IMR-90 (cell line): ENCODE results near the gene FEV. TPM values are rescaled to one million over a fixed set of nuclear protein-coding genes. Genes with fewer than 3 reads are reported as not detected.

ENCODE experiments used
- ATAC-seq: fragments of 200-7000 bp; cut with Tn5 transposase; 2 replicates; pipeline ENCODE4 v1.9.1; 2020; ENCODE audit warnings: low read depth, mild to moderate bottlenecking, moderate library complexity
- Bru-seq: library from RNA; stranded (reverse); fragments of 400-500 nt; gene quantifications from one replicate; lab custom pipeline; 2021; lab: Mats Ljungman, UMichigan
- BruChase-seq, 2 experiments: library from RNA; stranded (reverse); fragments of 400-500 nt; gene quantifications; one replicate each; lab custom pipeline; 2021; lab: Mats Ljungman, UMichigan
- BruUV-seq: library from RNA; stranded (reverse); fragments of 400-500 nt; replicated peaks from 2 replicates; lab custom pipeline; 2021; lab: Mats Ljungman, UMichigan
- CTCF ChIA-PET: fragments of 300-600 bp; formaldehyde crosslinking; extraction: SDS; loops from one replicate; lab custom pipeline; 2021; ENCODE audit warnings: antibody characterized with exemption; lab: Yijun Ruan, JAX
- POLR2A ChIA-PET: fragments of 300-600 bp; sonication (Branson Sonifier 250); formaldehyde crosslinking; loops from one replicate; lab custom pipeline; 2022; ENCODE audit warnings: antibody characterized with exemption; ENCODE audit not compliant: unreplicated experiment; lab: Charles Lee
- DNase-seq: peaks from one replicate; pipeline ENCODE4 v3.0.0; 2013
- H2AFZ ChIP-seq: replicated peaks from 2 replicates; pipeline ENCODE3; 2013; ENCODE audit warnings: low read length, mild to moderate bottlenecking; ENCODE audit not compliant: poor library complexity
- H2AK5ac ChIP-seq: 2 replicates; pipeline ENCODE4 v1.6.1; 2013; ENCODE audit warnings: low read depth, low read length, inconsistent platforms
- H2AK9ac ChIP-seq: replicated peaks from 2 replicates; pipeline ENCODE3; 2013; ENCODE audit warnings: mild to moderate bottlenecking, low read depth, low read length, moderate library complexity; ENCODE audit not compliant: poor library complexity
- H2BK120ac ChIP-seq: 2 replicates; pipeline ENCODE4 v1.6.1; 2013; ENCODE audit warnings: low read depth, low read length, inconsistent platforms
- H2BK15ac ChIP-seq: 3 replicates; pipeline ENCODE4 v1.6.1; 2013; ENCODE audit warnings: low read depth, low read length, inconsistent platforms
- H2BK20ac ChIP-seq: 2 replicates; pipeline ENCODE4 v1.6.1; 2013; ENCODE audit warnings: low read depth, mild to moderate bottlenecking, inconsistent platforms, low read length, moderate library complexity
- H2BK5ac ChIP-seq: 2 replicates; pipeline ENCODE4 v1.6.1; 2013; ENCODE audit warnings: mild to moderate bottlenecking, low read depth, low read length, inconsistent platforms; ENCODE audit not compliant: poor library complexity, severe bottlenecking
- H3K14ac ChIP-seq: replicated peaks from 2 replicates; pipeline ENCODE4 v1.6.1; 2013; ENCODE audit warnings: low read depth, low read length, inconsistent platforms
- H3K18ac ChIP-seq: 2 replicates; pipeline ENCODE4 v1.6.1; 2013; ENCODE audit warnings: low read depth, low read length, control low read depth
- H3K23ac ChIP-seq: 2 replicates; pipeline ENCODE4 v1.6.1; 2013; ENCODE audit warnings: low read depth, low read length, inconsistent platforms
- H3K27ac ChIP-seq: 2 replicates; pipeline ENCODE4 v1.5.1; 2013; ENCODE audit warnings: mild to moderate bottlenecking, control low read depth, low read length; ENCODE audit not compliant: insufficient read depth
- H3K27me3 ChIP-seq: 2 replicates; pipeline ENCODE4 v1.6.1; 2013; ENCODE audit warnings: low read length; ENCODE audit not compliant: control insufficient read depth, insufficient read depth
- H3K36me3 ChIP-seq: 2 replicates; pipeline ENCODE4 v1.6.1; 2013; ENCODE audit warnings: low read length, mixed read lengths; ENCODE audit not compliant: control insufficient read depth, insufficient read depth
- H3K4ac ChIP-seq: 2 replicates; pipeline ENCODE4 v1.6.1; 2013; ENCODE audit warnings: low read depth, low read length, inconsistent platforms
- H3K4me1 ChIP-seq: 2 replicates; pipeline ENCODE4 v1.6.1; 2013; ENCODE audit warnings: low read length, mixed read lengths; ENCODE audit not compliant: control insufficient read depth, insufficient read depth
- H3K4me2 ChIP-seq: 2 replicates; pipeline ENCODE4 v1.6.1; 2013; ENCODE audit warnings: low read depth, mild to moderate bottlenecking, control low read depth, low read length, moderate library complexity
- H3K4me3 ChIP-seq: 2 replicates; pipeline ENCODE4 v1.5.1; 2013; ENCODE audit warnings: low read depth, mild to moderate bottlenecking, control low read depth, low read length, moderate library complexity; ENCODE audit not compliant: insufficient read depth
- H3K56ac ChIP-seq: 2 replicates; pipeline ENCODE4 v1.6.1; 2013; ENCODE audit warnings: low read length, inconsistent platforms; ENCODE audit not compliant: insufficient read depth; ENCODE audit errors: extremely low read depth
- H3K79me1 ChIP-seq, 2 experiments: 2 replicates each; pipeline ENCODE4 v1.6.1; 2013; ENCODE audit warnings: low read length in 2 of 2, inconsistent platforms in 1 of 2, low read depth in 1 of 2
- H3K9ac ChIP-seq: 2 replicates; pipeline ENCODE4 v1.6.1; 2013; ENCODE audit warnings: low read depth, low read length, control low read depth
- H3K9me1 ChIP-seq: 2 replicates; pipeline ENCODE4 v1.6.1; 2013; ENCODE audit warnings: low read length, inconsistent platforms; ENCODE audit not compliant: insufficient read depth
- H3K9me3 ChIP-seq: 2 replicates; pipeline ENCODE4 v1.6.1; 2013; ENCODE audit warnings: low read length; ENCODE audit not compliant: control insufficient read depth, insufficient read depth
- H4K20me1 ChIP-seq: 2 replicates; pipeline ENCODE4 v1.6.1; 2013; ENCODE audit warnings: low read length, inconsistent platforms; ENCODE audit not compliant: insufficient read depth
- H4K5ac ChIP-seq: 2 replicates; pipeline ENCODE4 v1.6.1; 2013; ENCODE audit warnings: mild to moderate bottlenecking, low read depth, low read length, control low read depth
- H4K8ac ChIP-seq, 2 experiments: 2 replicates each; pipeline ENCODE4 v1.6.1; 2013; ENCODE audit warnings: low read depth in 2 of 2, low read length in 2 of 2, control low read depth in 1 of 2, inconsistent platforms in 1 of 2
- H4K91ac ChIP-seq: 2 replicates; pipeline ENCODE4 v1.6.1; 2013; ENCODE audit warnings: low read depth, low read length, inconsistent platforms; ENCODE audit not compliant: insufficient read depth
- CEBPB ChIP-seq: IDR thresholded peaks from 2 replicates; pipeline ENCODE4 v1.6.1; 2012; ENCODE audit warnings: low read depth, low read length, improper control_type of control experiment
- CHD1 ChIP-seq: IDR thresholded peaks from 2 replicates; pipeline ENCODE4 v1.6.1; 2012; ENCODE audit warnings: low read depth, low read length, improper control_type of control experiment
- MAZ ChIP-seq: IDR thresholded peaks from 2 replicates; pipeline ENCODE4 v1.6.1; 2012; ENCODE audit warnings: low read depth, mild to moderate bottlenecking, low read length, improper control_type of control experiment, moderate library complexity, borderline replicate concordance
- MXI1 ChIP-seq: IDR thresholded peaks from 2 replicates; pipeline ENCODE4 v1.6.1; 2012; ENCODE audit warnings: low read depth, mild to moderate bottlenecking, low read length, moderate library complexity, borderline replicate concordance
- POLR2A ChIP-seq: IDR thresholded peaks from 2 replicates; pipeline ENCODE4 v1.6.1; 2012; ENCODE audit warnings: mild to moderate bottlenecking, low read depth, low read length
- RAD21 ChIP-seq: IDR thresholded peaks from 2 replicates; pipeline ENCODE4 v1.6.1; 2012; ENCODE audit warnings: low read length, improper control_type of control experiment
- RCOR1 ChIP-seq: IDR thresholded peaks from 2 replicates; pipeline ENCODE4 v1.6.1; 2012; ENCODE audit warnings: mild to moderate bottlenecking, low read length, improper control_type of control experiment; ENCODE audit not compliant: insufficient replicate concordance
- RFX5 ChIP-seq: IDR thresholded peaks from 2 replicates; pipeline ENCODE4 v1.8.0; 2012; ENCODE audit warnings: low read depth, mild to moderate bottlenecking, low read length, moderate library complexity
- WGBS, 2 experiments: methylation state at CpG; one replicate each; pipeline versions ENCODE4 v1.1.5 to v1.1.7; 2013; ENCODE audit warnings: missing lambda C conversion rate in 2 of 2; ENCODE audit not compliant: insufficient read length in 1 of 2; ENCODE audit errors: extremely low coverage in 2 of 2; 5-methylcytosine and 5-hydroxymethylcytosine counted together
- dilution Hi-C: fragments of 300-500 bp; cut with HindIII; formaldehyde crosslinking; loops from one replicate; pipeline ENCODE4 v1.14.3; 2018; ENCODE audit warnings: low sequenced_read_pairs; ENCODE audit not compliant: unreplicated experiment
- in situ Hi-C: fragments of 300-500 bp; cut with MboI; formaldehyde crosslinking; loops from 3 replicates; pipeline ENCODE4 v1.14.3; 2019; ENCODE audit warnings: low sequenced_read_pairs, inconsistent platforms, mixed read lengths
- intact Hi-C: fragments of 100-400 bp; cut with micrococcal nuclease; formaldehyde crosslinking; loops from 2 replicates; pipeline ENCODE4 v1.10.0; 2022
- long read RNA-seq: library from polyadenylated mRNA; unstranded; transcript quantifications from one replicate; pipeline ENCODE4 v2.0.0, GENCODE V29; 2021; ENCODE audit not compliant: unreplicated experiment
- polyA plus RNA-seq, 3 experiments: library from polyadenylated mRNA; depleted of rRNA; stranded (reverse); fragments of >200 nt; gene quantifications; 2 replicates each; pipeline ENCODE4 v1.2.3, GENCODE V29; 2012; ENCODE audit warnings: low replicate concordance in 1 of 3
- total RNA-seq: library from RNA; depleted of rRNA; stranded (reverse); fragments of >200 nt; gene quantifications from 2 replicates; pipeline ENCODE4 v1.2.3, GENCODE V29; 2012; rRNA removed
- TF ChIP-seq, protein P1 (sequence below): fragments of 150-350 bp; IDR thresholded peaks from 2 replicates; pipeline ENCODE4 v1.6.1; 2017; ENCODE audit warnings: mild to moderate bottlenecking, antibody characterized with exemption, low read length, low read depth
- TF ChIP-seq, protein P2 (sequence below): conservative IDR thresholded peaks from 2 replicates; pipeline ENCODE4 v1.5.1; 2012; ENCODE audit warnings: mild to moderate bottlenecking, low read depth, low read length, improper control_type of control experiment

The FEV gene
- total RNA-seq (not detected in 2 replicates), polyA plus RNA-seq (2012; rRNA removed) (not detected in 2 replicates), Bru-seq, nascent RNA (not detected), BruChase-seq, experiment 1, labeled RNA remaining after a 6-hour chase (not detected), BruChase-seq, experiment 2, labeled RNA remaining after a 2-hour chase (not detected)
- polyA plus RNA-seq (2012; cell fraction: cytosol; rRNA removed), result not detected in 2 replicates
- not detected in 2 replicates for polyA plus RNA-seq (2012; cell fraction: nucleus; rRNA removed; ENCODE audit: low replicate concordance)
- long read RNA-seq, result 0 reads

DNA sequence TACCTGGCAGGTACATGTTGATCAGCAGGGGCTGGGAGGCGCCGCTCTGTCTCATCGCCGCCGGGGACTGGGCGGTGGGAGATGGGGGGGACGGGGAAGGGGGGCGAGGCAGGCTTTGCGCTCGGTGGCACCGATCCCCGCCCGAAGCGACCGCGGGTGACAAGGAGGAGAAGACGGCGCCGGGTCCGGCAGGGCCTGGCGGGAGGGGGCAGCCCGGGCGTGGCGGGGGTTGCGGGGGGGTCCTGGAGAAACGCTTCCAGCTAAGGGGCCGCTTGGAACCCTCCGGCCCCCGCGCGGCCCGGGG lies at the start of gene FEV:
TSS of gene FEV (minus strand) at position 164 of the 304 bp plus-strand sequence. CDS start at position 55, 109 bp downstream.
- Histone ChIP-seq H3K18ac (no peak within 1 kb of the TSS), H3K4me2 (no peak within 1 kb of the TSS), H4K8ac (no peak within 1 kb of the TSS), H2AFZ (no peak within 1 kb of the TSS), H2AK9ac (no peak within 1 kb of the TSS), H3K23ac (no peak within 1 kb of the TSS), H3K9me3 (no peaks in the 10 kb centered on the region), H3K4me3 (no peak within 1 kb of the TSS), H3K27ac (no peak within 1 kb of the TSS), H3K4me1 (0 out of 2 replicates have a peak, but pooled peaks cover 2% of the 10 kb centered on the region), H3K9ac (no peak within 1 kb of the TSS), H3K9me1 (no peaks in the 10 kb centered on the region; the same call in 1 of the 2 replicates), H3K27me3 (peaks cover 89% of the 10 kb centered on the region), H2BK5ac (no peak within 1 kb of the TSS), H3K4ac (no peak within 1 kb of the TSS), H4K91ac (no peak within 1 kb of the TSS), H2AK5ac (no peak within 1 kb of the TSS), H3K36me3 (no peaks in the 10 kb centered on the region), H3K14ac (no peak within 1 kb of the TSS), H2BK120ac (no peak within 1 kb of the TSS), H2BK20ac (no peak within 1 kb of the TSS), H3K56ac (no peak within 1 kb of the TSS), H4K20me1 (peaks cover 3% of the 10 kb centered on the region; the same call in 1 of the 2 replicates), H2BK15ac (no peak within 1 kb of the TSS), H4K5ac (no peak within 1 kb of the TSS), H3K79me1 (no peaks in the 10 kb centered on the region)
- no TSS peak for BruUV-seq
- ATAC-seq (no peak), DNase-seq (no peak)
- in situ Hi-C loops (no loop called here), dilution Hi-C loops (no loop called here), intact Hi-C loops (no loop called here)
- WGBS, 2 experiments, result 0% methylated on average over 1 of the region's 32 CpGs; no CpG with 5 or more reads in 1 of the 2 experiments
- ChIA-PET CTCF (no interaction called here), POLR2A (no interaction called here)
- TF ChIP-seq POLR2A (no peak), RCOR1 (no peak), CHD1 (no peak), RAD21 (no peak), CEBPB (no peak), MAZ (no peak), RFX5 (no peak), MXI1 (no peak)
- TF ChIP-seq, protein P1, sequence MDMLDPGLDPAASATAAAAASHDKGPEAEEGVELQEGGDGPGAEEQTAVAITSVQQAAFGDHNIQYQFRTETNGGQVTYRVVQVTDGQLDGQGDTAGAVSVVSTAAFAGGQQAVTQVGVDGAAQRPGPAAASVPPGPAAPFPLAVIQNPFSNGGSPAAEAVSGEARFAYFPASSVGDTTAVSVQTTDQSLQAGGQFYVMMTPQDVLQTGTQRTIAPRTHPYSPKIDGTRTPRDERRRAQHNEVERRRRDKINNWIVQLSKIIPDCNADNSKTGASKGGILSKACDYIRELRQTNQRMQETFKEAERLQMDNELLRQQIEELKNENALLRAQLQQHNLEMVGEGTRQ, result no peak
- TF ChIP-seq, protein P2, sequence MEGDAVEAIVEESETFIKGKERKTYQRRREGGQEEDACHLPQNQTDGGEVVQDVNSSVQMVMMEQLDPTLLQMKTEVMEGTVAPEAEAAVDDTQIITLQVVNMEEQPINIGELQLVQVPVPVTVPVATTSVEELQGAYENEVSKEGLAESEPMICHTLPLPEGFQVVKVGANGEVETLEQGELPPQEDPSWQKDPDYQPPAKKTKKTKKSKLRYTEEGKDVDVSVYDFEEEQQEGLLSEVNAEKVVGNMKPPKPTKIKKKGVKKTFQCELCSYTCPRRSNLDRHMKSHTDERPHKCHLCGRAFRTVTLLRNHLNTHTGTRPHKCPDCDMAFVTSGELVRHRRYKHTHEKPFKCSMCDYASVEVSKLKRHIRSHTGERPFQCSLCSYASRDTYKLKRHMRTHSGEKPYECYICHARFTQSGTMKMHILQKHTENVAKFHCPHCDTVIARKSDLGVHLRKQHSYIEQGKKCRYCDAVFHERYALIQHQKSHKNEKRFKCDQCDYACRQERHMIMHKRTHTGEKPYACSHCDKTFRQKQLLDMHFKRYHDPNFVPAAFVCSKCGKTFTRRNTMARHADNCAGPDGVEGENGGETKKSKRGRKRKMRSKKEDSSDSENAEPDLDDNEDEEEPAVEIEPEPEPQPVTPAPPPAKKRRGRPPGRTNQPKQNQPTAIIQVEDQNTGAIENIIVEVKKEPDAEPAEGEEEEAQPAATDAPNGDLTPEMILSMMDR, result no peak
